HG03196 (cell line): ENCODE data around the gene DUSP8.

Experiments used
- ATAC-seq: cut with Tn5 transposase; IDR thresholded peaks from one replicate; pipeline ENCODE4 v1.9.1; 2021; ENCODE audit not compliant: unreplicated experiment

Gene DUSP8

DNA sequence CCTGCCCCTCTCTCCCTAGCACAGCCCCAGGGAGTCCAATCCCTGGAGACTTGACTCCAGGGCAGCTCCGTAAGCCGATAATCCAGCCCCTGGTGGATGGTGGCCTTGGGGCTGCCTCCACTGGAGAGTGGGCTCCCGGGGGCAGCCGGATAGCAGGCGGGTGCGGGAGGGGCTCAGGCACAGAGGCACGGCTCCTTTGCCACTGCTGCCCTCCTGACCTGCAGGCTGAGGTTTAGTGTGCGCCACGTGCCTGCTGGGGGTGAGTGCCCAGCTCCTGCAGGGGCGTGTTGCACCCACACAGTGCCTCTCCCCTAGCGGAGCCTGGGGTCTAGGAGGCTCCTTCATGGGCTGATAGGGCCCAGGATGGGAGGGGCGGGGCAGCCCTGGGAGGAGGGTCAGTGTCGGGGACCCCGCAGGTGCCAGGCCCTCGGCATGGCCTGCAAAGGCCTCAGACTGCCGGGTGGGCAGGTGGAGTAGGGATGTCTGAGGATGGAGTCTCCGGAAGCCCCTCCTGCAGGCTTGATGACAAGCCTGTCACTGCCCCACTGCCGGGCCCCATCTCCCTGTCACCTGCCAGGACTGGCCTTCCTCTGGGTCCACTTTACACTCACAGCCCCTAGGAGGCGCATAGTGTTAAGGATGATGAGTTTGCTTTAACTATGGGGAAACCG, 5.6 kb downstream of the DUSP8 start:
- ATAC-seq = no peak

- no peak for ATAC-seq
These were observed 6.2 kb downstream of the DUSP8 start for GRCh38 chr11:1565904-1566247.

DNA sequence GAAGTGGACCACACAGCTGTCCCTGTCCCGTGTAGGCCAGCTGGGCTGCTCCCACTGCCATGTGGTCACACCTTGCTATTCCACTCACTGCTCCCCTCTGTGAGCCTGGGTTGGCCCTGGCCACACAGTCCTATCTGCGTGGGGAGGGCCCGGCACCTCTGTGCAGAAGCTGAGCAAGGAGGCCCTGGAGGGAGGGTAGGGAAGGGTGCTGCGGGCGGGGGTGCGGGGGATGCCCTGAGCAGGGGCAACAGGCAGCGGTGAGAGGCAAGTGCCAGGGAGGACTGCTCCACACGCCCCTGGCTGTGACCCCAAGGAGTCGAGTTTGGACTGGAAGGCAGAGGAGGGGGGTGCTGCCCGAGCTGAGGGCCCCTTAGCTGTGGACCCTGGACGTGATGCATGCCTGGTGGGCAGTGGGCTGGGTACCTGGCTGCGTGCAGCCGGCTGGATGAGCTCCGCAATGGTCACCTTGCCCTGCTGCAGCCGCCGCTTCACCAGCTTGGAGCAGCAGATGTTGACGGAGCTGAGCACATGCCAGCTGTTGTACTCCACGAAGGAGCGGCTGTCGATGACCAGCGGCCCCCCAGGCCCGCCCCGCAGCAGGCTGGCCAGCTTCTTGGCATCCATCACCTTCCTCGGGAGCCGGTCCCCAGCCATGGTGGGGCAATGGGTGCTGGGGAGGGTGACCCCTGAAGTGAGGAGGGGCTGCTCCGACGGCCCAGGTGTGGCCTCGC, 6.7 kb downstream of the DUSP8 start:
- no peak for ATAC-seq

GRCh38 chr11:1564535-1565172, 7.4 kb downstream of the DUSP8 start:
- no peak for ATAC-seq

DNA sequence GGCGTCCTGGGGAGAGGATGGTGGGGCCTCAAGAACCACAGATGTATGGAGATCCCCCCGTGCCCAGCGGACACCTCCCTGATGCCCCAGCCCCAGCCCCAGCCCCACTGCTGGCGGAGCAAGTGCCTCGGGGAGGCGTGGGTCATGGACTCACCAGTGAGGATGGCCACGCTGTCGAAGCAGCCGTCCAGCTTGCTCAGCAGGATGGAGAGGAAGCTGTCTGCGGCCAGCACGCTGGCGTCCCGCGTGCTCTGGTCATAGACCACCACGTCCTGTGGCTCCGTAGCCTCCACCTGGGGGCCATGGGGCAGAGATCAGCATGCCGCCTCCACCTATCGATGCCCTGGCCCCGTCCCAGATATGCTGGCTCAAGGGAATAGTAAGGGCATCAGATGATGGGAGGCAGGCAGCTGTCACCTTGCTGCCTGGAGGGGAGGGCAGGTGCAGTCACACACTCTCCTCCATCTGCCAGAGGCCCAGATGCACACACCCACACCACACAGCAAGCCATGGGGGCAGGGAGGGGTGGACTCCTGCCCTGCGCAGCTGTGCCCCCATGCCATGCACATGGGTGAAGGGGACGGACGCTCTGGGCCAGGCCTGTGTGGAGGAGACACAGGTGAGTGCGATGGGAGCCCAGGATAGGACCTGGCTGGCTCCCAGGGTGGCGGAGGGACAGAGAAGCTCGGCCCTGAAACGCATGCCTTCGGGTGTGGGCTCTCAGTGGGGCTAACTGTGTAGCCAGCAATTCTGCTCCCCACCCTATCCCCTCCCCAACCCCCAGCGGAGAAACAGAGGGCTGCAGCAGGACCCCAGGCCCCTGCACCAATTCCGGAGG, 8.2 kb downstream of the DUSP8 start:
- ATAC-seq = no peak

- no peak for ATAC-seq
These were observed 8.9 kb downstream of the DUSP8 start for GRCh38 chr11:1563149-1563638.

DNA sequence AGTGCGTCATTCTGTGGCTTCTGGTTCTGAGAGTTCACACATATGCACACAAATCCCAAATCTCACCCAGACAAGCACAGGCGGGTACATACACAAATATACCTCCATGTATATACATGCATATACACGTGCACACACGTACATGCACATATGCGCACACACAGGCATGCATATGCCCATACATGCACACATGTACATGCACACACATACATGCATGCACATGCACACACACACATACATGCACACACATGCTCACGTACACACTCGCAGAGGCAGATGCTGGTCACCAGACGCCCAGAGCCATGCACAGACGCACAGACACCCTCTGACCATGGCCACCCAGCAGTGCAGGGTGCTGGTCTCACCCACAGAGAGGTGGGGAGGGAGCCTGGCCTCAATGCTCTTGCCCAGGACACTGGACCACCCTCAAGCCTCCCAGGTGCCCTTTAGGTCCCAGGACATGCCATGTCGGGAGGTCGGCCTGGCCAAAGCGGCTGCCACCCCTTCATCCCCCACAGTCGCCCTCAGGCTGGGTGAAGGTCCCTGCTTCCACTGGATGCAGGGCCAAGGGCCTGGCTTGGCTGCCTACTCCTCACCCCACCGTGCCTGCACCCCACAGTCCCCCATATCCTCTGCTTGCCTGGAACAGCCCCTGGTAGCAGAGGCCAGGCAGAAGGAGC, 9.5 kb downstream of the DUSP8 start:
- ATAC-seq = no peak

- no peak for ATAC-seq
These were observed 10.1 kb downstream of the DUSP8 start for GRCh38 chr11:1561955-1562354.

DNA sequence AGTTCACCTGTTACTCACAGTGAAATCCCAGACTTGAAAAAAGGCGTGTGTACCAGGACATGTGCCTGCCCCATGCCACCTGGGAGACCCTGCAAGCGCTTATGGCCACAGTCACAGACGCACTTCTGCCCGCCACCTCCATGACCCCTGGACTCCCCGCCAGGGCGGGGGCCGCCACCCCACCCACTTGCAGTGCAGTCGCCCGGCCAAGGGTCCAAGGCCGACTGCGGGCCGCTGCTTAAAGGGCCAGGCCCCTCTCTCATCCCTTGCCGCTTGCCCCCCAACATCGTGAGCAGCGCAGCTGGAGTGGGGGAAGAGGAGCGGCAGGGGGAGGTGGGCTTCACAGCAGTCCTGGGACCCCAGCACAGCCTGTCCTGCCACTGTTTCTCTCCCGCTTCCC, 10.8 kb downstream of the DUSP8 start:
- no peak for ATAC-seq

DNA sequence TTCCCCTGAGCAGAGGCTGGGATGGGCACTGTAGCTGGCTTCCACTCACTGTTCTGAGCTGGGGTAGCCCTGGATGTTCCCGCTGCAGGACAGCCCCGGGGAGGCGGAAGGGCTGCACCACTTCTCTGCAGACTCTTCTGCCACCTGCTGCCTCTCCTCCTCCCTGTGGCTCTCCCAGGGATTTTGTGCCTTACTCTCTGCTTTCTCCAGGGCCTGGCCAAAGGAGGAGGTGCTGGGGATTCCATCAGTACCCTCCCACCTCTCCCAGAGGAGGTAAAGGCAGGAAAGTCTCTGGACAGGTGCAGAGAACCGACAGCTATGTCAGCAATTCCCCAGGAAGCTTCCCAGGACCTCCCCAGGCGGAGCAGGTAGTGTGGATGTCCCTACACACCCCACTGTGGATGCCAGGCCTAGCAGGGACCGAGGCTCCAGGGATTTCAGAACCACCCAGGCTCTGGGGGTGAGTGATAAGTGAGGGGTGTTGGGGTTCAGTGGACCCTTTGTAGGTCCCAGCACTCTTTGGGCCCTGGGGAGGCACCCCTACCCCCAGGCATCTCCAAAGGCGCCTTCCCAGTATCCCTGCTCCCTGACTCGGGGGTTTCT, 11.3 kb downstream of the DUSP8 start:
- no peak for ATAC-seq

DNA sequence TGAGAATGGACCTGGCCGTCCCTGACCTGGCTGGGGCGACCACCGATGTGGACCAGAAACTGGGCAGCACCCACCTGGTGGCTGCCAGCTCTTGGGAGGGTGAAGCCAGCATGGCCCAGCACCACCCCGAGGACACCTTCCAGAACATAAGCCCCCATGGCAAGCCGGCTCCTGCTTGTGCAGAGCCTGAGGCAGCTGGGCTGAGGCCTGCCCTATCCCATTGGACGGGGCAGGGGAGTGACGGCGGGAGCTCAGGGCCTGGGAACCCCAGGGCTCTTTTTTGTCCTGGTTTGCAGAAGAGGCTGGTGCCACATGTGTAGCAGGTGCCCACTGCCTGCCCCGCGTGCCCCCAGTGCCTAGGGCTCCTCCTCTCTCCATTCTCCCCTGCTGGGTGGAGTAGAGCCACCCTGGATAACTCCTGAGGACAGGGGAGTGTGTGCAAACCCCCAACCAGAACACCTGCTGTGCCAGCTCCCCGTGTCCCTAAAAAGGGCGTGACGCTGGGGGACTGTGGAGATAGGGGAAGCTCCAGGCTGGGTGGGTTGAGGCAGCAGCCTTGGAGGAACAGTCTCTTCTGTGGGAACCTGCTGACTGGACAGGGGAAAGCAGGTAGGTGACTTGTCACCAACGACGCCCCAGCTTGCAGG, 11.9 kb downstream of the DUSP8 start:
- no peak for ATAC-seq

GRCh38 chr11:1559111-1559951, 12.7 kb downstream of the DUSP8 start:
- ATAC-seq = no peak

- no peak for ATAC-seq
These were observed 13.3 kb downstream of the DUSP8 start for GRCh38 chr11:1558775-1559110.

DNA sequence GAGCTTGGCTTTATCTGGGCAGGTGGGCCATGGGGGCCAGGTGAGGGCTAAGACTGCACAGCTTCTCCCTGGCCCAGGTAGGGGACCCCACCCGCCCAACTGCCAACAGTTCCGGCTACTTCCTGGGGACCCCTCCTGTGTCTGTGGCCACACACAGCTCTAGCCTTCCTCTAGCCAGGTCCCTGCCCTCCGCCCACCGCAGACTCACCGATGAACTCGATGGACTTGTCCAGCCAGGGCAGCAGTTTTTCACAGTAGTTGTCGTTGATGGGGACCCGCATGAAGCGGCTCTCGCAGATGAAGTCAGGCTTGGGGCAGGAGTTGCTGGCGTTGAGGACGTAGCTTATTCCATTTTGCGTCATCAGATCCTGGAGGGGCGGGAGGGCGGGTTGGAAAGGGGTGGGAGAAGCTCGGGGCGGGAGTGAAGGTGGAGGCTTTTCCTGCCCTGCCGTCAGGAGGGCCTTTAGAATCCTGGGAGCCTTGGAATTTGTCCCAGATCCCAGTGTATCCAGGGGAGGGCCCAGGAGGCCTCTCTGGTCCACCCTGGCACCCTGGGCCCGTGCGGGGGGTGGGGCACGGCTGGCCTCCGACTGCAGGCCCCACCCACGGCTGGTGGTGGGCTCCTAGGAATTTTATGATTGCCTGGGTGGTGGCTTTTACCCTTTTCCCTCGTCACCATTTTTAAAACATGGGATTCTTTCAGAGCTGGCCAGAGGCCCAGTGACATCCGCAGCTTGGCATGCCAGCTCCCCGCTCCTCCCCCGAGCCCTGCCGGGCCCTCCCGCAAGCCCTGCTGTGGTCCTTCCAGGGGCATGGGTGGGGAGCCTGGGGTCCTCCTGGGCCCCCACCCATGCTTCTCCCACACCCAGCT, 13.9 kb downstream of the DUSP8 start:
- ATAC-seq = no peak

DNA sequence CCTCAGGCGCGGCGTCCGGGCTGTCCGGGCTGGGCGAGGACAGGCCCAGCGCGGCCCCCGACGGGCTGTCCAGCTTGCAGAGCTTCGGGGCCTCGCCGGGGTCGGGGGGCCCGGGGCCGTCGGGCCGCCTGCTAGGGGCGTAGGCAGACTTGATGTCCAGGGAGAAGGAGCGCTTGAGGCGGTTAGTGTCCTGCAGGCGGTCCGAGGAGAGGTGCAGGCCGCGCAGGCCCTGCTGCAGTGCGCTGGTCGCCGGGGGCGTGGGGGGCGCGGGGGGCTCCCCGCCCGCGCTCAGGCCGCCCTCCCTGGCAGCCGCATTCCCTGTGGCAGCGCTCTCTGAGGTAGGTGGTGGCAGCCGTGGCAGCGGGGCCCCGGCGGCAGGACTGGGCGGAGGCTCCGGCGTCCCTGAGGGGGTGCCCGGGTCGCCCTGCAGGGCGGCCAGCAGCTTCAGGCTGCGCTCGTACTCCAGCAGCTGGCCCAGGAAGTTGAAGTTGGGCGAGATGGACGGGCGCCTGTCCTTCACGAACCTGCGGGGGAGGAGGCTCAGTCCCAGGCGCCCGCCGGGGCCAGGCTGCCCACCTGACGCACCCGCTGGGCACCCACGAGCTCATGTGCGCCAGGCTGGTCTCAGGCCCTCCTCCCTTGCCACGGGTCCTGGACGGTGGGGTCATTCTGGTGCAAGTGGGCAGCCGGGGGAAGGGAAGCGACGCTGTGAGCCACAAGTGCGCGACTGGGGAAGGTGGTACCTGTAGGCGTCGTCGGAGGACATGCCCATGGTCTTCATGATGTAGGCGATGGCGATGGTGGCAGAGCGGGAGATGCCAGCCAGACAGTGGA, 14.8 kb downstream of the DUSP8 start:
- ATAC-seq = no peak

DNA sequence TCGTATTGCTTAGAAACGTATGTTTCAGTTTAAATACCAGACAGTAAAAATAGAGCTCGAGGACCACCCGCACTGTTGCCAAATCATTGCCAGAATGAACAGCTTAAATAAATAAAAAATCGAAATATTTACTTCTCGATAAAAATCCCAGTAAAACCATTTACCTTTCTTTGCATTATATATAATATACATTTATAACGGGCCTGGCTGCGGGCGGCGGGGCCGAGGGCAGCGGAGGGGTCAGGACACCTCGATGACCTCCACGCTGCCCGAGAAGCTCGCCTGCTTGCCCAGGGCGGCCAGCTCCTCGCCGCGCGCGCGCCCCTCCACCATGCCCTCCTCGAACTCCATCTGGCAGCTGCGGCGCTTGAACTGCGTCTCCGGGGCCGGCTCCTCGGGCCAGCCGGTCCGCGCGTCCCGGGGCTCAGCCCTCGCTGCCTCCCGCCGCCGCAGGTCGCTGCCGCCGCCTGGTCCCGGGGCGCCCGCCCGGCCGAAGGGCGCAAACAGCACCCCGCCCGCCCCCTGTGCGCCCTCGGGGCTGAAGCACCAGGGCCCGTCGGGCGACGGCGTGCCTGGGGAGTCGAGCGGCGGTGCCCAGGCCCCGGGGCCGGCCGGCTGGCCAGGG, 15.7 kb downstream of the DUSP8 start:
- no peak for ATAC-seq

DNA sequence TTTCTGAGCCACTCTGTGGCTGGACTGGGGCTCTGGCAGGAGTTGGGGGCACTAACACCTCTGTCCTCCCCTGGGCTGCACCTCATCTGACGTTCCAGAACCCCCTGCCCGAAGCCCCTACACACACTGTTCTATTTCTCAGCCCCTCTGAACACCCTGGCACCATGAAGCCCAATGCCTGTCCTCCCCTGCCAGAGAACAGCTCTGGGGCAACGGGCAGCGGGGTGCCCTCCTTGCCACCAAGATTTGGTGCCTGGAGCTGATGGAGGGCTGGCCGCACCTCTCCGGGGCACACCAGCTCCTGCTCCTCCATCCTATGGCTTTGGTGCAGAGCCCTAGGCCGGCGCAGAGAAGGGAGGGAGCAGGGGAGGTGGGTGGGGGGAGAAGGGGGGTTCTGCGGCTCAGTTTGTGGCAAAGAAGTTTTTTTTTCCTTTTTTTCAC, 16.3 kb downstream of the DUSP8 start:
- ATAC-seq = no peak
